GM19239 (cell line): Measurements from ENCODE around the gene NOS1AP.

Experiments used
- DNase-seq: peaks from one replicate; pipeline ENCODE4 v3.0.0; 2011; ENCODE audit warnings: low spot score; ENCODE audit not compliant: insufficient read length
- FAIRE-seq: peaks from 2 replicates; lab custom pipeline; 2011; peaks lifted over from hg19 to GRCh38; lab: Jason Lieb, UNC

Gene NOS1AP

DNA sequence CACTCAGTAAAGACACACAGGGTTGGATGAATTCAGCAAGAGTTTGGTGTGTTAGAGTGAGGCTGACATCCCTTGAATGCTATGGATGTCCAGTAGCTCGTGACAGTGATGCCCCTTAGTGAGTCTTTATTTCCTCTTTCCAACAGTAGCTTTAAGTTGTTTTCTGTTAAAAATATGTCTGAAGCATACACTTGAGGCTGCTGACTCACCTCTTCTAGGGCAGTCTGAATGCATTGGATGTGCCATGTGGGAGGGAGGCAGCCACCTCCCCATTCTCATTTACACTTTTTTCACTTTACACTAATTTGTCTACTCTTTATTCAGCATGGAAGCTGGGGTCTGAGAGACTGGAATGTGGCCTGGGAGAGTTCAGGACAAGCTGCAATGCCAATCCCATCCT is 17.6 kb downstream of the NOS1AP start:
- DNase-seq (no peak), FAIRE-seq (no peak)

DNA sequence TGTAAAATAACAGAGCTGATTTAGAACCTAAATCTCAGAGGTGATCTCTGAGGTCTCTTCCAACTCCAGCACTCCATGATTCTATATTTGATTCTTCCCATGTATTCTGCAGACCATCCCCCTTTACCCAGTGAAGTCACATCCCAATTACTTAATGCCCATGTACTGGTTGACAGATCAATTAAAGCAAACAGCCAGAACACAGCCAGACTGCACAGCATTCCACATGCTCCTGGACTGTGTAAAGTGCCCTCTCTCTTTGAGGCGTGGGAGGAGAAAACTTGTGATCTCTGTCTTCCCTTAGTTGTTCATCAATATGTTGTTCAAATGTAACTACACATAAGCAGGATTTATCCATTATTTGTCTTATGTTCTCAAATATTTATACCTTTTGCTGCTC is 18.1 kb downstream of the NOS1AP start:
- DNase-seq (no peak), FAIRE-seq (no peak)

DNA sequence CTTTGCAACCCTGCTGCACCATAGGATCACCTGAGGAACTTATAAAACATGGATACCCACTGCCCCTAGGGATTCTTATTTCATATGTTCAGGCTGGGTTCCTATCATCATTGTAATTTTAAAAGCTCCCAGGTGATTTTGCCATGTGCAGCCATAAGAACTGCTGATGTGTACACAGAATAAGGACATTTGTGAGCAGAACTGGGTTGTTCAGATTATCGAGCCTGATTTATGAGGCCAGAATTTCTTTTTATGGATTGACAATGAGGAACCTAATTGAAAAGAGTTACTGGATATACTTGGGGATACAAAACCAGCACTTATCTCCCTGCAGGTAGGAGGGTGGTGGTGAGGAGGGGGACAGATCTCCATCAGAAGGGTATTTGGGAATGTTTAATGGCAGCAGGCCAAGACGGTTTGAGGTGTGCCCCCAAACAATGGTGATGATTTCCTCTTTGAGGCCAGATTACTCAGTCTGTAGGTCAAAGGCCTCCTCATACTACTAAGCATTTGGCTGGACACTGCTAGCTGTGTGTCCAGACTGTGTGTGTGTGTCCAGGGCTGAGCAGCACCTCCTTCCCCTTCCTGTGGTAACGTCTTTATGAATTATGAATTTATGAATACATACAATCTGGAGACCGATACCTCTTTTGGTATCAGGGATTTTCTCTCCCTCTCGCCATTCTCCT is 18.9 kb downstream of the NOS1AP start:
- no peak for FAIRE-seq

DNA sequence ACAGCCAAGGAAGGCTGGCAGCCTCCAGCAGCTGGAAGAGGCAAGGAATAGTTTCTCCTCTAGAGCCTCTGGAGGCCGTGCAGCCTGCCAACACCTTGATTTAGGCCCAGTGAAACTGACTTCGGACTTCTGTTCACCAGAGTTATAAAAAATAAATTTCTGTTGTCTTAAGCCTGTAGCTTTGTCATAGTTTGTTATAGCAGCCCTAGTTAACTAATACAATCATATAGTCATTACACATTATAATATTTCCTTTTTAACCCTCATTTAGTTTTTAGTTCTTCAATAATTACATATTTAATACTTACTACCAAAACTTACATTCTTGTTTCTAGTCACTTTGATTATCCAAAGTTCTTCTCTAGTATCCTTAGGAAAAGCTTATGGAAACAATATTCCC is 20.3 kb downstream of the NOS1AP start:
- FAIRE-seq (no peak), DNase-seq (no peak)

More for the DNA sequence above, 18.9 kb downstream of the NOS1AP start:
- DNase-seq, result no peak

DNA sequence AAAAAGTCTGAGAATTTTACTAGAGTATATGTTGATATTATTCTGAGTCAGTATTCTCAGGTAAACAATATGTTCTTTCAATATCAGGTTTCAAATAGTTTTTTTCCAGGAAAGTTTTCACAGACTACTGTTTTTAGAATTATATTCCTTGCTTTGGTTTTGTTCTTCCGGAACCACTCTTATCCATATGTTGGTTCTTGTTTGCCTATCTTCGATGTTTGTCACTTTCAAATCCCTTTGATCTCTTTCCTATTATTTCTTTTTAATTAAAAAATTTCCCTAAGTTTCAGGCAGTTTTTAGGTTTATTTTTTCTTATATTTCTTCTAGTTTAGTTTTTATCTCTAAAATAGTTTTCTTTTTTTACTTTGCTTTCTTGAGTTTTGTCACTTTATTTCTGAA is 20.9 kb downstream of the NOS1AP start:
- FAIRE-seq, result no peak
- DNase-seq, result no peak

DNA sequence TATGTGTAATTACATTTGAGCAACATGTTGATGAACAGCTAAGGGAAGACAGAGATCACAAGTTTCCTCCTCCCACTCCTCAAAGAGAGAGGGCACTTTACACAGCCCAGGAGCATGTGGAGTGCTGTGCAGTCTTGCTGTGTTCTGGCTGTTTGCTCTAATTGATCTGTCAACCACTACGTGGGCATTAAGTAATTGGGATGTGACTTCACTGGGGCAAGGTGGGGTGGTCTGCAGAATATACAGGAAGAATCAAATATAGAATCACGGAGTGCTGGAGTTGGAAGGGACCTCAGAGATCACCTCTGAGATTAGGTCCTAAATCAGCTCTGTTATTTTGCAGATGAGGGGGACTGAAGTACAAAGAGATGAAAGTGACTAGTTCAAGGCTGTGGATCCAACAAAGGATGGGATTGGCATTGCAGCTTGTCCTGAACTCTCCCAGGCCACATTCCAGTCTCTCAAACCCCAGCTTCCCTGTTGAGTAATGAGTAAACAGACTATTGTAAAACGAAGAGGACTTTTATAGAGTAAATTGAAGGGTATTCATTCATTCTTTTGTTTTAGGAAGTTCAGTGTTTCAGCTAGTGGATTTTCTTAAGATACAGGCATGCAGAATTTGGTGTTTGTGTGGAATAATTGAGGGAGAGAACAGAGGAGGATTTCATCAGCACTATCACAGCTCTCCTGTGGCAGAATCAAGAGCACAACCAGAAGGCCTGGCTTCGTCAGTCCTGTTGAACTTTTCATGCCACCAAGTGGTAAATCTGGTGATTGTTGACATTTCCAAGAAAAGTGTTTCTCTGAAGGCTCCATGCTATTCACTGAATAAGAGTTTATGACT is 22.4 kb downstream of the NOS1AP start:
- DNase-seq, result no peak
- no peak for FAIRE-seq

DNA sequence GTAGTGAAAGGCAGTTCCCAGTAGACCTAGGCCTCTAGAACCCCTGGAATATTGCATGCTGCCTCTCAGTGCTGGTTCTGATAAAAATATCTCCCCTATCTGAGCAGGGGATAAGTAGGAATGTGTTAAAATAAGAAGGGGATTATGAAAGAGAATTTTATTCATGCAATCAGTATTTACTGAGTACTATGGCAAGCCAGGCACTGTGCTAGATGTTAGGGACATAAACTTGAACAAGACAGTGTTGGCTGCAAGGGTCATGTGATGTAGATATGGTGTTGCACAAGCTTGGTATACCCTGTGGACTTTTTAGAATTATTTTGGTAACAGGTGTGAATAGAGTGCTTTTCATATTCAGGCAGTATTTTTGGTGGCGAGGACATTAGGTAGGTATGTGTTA is 23.6 kb downstream of the NOS1AP start:
- DNase-seq, result no peak
- FAIRE-seq, result no peak

DNA sequence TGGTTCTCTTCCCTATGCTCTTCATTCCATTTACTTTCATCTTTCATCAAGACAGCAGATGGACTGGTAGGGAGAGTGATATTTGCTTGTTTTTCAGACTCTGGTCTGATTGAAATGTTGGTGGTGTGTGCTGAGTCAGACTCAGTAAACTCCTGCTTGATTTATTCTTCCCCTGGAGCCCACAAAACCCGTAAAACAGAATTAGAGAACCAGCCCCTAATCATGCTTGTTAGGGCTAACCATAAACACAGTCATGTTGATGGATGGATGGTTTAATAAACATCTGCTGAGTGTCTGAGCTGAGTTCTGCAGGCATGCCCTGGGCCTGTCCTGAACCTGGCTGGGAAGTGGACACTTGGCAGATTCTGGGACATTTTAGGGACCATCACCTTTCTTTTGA is 24.8 kb downstream of the NOS1AP start:
- FAIRE-seq, result no peak
- no peak for DNase-seq

DNA sequence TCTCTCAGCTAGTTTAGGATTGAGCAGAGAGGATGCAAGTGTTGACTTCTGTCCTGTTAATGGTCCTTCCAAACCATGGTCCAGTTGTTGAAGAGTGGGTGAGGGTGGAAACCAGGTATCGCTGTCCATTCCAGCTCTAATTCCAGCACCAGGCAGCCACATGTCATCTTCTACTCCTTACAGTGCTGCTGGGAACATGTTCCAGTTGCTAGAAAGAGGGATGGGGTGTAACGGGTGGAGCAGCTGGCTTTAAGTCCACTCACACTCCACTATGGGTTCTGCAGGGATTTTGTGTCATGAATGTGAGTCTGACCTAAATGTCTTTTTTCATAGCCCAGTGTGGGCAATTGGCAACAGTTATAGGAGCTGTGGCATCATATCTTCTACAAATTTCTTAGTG is 25.2 kb downstream of the NOS1AP start:
- no peak for FAIRE-seq
- DNase-seq, result no peak

DNA sequence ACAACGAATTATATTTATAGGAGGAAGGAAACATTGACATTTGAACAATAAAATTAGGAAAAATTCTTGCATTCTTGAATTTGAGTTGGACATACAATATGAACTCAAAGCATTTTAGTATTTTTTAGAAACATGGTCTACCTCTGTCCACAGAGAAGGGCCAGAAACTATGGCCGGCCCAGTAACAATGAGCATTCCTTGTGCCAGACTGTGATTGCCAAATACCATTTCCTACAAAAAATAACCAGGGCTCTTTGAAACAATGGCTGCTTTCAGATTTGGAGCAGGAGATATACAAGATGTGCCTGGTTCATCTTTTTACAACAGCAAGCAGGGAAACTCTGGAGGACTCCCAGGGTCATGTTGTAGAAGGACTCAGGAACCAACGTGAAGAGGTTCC is 38.4 kb downstream of the NOS1AP start:
- DNase-seq (no peak), FAIRE-seq (no peak)

DNA sequence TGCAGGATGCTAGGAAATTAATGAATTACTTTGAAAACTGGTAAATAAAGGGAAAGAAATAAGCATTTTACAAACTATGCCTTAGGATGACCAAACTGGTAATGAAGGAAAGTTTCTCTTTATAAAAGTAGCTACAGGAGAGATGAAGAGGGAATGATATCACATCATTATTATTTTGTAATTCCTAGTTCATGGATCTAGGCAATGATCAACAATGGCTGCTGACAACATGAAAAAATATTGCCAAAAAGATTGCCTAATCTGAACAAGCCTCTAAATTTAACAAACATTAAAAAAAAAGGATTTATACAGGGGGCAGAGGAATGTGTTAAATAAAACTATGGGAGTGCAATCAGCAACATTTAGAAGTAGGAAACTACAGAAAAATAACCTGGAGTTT is 38.9 kb downstream of the NOS1AP start:
- FAIRE-seq (no peak), DNase-seq (no peak)

DNA sequence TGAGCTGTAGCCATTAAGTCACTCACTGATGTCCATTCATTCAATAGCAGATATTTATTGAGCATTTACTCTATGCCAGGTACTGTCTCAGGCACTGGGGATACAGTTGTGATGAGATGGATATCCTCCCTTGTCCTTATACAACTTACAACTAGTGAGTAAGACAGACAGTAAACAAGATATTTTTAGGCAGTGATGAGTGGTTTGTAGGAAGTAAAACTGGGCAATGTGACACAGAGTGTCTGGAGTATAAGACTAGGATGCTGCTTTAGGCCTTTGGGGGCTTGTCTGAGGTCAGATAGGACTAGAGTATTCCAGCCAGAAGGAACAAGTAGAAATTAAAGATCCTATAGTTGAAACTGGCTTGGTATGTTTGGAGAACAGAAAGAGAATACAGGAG is 41.4 kb downstream of the NOS1AP start:
- FAIRE-seq (no peak), DNase-seq (no peak)

DNA sequence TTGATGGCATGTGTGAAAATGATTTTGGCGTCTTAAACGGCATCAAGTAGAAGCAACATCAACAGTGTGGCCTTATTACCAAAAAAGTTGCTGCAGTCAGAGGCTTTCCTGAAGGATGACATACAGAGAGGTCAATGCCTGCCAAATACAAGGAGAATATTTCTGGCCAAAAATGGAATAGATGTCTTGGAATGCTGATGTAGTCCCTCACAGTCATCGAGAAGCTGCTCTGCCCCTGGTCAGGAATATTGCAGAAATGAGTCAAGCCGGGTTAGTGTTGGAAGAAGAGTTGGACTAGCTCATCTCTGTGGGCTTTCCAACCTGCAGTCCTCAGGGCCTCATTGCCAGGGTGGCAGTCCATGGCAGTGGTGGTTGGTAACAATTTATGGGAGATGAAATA is 42.1 kb downstream of the NOS1AP start:
- no peak for FAIRE-seq

DNA sequence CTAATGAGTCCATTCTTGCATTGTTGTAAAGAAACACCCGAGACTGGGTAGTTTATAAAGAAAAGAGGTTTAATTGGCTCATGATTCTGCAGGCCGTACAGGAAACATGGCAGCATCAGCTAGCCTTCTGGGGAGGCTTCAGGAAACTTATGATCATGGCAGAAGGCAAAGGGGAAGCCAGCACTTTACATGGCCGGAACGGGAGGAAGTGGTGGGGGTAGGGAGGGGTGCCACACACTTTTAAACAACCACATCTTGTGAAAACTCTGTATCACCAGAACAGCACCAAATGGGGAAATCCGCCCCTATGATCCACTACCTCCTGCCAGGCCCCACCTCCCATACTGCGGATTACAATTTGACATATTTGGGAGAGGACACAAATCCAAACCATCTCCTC is 43.9 kb downstream of the NOS1AP start:
- DNase-seq (no peak), FAIRE-seq (no peak)

More for the DNA sequence above, 42.1 kb downstream of the NOS1AP start:
- DNase-seq, result no peak

DNA sequence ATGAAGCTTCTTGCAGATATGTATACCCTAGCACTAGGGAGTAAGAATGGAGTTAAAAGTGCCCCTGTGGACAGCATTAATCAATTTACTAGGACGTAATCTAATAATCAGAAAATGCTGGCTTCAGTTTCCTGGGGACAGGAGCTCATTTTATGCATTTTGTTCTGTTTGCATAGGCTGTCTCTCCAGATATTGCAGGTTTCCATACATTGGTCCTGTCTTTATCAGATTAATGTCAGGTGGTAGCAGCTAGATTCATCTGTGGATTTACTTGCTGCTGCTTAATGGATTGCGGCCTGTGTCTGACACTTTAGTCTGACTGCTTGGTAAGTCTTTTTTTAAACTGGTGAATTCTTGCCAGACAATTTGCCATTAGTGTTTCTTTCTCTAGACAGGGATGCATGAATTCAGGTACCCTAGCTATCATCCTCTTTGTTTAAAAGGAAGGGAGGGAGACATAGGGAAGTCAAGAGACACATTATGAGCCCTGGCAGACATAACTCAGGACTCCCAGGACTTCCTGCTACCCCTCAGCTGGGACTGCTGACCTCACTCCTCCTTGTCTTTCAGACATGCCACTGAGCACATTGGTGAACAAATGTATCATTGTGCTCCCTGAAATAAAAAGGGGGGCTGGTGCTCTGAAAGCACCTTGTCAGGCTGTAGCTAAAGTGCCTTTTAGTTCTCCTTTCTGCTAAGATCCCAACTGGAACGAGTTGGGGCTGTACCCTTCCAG is 47.7 kb downstream of the NOS1AP start:
- FAIRE-seq (no peak), DNase-seq (no peak)

DNA sequence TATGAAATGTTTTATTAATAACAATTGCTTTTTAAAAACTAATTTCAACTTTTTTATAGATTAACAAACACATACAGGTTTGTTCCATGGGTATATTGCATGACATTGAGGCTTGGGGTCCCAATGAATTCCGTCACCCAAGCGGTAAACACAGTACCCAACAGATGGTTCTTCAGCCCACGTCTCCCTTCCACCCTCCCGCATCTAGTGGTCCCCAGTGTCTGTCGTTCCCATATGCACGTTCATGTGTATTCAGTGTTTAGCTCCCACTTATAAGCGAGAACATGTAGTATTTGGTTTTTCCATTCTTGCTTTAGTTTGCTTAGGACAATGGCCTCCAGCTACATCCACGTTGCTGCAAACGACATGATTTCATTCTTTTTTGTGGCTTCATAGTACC is 48.6 kb downstream of the NOS1AP start:
- no peak for DNase-seq
- no peak for FAIRE-seq

DNA sequence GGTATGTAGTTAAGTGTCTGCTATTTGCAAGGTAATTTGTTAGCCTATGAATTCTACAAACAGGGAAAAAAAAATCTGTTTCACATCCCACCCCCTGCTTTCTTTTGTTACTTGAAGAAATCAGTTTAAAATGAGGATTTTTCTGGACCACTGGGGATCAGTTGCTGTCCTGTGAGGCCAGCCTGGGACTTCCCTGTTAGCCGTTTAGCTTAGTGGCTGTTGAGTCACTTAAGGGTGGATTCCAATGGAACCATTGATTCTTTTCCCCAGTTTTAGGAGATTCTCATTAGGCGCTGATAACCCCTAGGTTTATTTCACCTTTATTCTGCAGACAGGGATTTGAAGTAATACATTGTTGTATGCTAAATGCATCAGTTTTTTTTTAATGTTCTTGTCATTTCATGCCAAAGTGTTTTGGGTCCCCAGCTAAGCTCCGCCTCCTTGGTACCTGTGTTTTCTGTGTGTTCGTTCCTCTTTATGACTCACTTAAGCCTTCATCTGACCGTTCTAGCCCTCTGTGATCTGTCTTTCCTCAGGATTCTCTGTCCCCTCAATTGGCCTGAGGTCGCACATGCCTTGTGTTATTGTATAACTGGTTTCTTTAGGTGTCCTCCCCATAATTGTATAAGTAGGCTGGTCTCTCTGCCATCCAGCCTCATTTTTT is 59.3 kb downstream of the NOS1AP start:
- DNase-seq (no peak), FAIRE-seq (no peak)

DNA sequence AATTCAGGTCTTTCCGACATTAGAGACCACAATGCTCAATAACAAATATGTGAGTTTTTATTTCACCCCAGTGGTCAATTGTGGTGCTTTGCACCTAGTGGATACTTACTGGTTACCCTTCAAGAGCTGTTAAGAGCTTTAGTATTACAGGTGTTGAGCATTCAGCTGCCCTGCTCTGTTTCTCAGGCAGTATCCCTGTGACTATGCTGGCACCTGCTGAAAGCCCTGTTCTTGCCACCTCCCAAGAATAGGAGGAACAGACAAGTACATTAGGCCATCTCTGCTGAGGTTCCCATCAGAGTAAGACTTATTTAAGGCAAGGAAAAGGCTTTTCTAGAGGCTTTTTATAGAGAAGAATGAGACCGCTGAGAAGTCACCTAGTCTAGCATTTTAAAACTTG is 60.8 kb downstream of the NOS1AP start:
- no peak for DNase-seq
- FAIRE-seq, result no peak

DNA sequence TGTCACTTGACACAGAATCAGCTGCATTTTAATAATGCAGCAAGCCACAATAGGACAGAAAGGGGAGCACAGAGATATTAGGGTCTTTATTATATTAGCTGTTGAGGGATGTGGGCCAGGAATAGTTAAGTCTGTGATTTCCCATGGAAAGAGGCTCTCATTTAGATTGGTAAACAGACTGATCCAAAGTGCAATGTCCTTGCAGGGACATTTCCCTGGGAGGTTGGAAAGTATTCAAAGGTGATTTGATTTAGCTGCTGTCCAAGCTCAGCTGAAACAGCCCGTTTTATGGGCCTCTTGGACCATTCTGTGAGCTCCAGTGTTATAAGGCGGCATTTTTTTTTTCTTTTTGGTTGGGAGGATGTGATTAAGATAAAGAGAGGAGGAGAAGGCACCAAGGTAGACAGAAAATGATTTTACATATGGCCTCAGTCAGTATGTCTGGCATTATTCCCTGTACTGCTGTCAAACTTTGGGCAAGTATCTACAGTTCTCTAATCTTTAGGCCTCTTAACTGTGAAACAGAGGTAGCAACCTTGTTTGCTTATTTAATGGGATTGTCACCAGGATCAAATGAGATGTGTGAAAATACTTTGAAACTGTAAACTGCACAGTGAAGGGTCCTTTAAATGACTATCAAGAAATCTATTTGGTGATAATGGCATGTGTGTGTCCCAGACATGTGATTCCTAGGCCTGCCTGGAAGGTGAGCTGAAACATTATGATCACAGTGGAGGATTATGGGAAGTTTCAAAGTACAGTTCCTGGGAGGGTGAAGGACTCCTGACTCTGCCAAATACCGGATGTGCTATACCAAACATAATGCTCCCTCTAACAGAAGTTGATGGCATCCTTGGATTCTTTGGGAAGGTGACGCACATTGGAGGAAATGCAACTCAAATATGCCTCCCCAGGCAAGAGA is 62.2 kb downstream of the NOS1AP start:
- FAIRE-seq, result no peak

DNA sequence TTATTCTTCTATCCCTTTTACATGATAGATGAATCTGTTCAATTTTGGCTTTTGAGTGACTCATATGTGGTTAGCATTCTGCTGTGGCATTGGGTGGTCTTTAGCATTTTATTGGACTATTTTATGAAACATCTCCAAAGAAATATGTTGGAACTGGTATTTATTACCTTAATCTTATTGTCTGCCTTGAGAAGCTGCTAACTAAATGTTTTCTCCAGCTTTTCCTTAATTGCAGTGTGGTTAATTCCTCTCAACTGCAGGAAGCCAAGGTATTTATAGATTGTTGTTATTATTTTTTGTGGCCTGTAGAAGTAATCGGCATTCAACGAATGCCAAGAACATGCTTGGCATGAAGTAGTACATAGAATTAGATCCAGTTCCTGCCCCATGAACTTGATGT is 64.1 kb downstream of the NOS1AP start:
- no peak for FAIRE-seq
- no peak for DNase-seq

More for the DNA sequence above, 62.2 kb downstream of the NOS1AP start:
- DNase-seq, result no peak
